PC-9 (cell line): Measurements from ENCODE around the gene CTU2.

Source experiments
- EZH2 ChIP-seq: fragments of 200-600 bp; sonication (generic); IDR thresholded peaks from 2 replicates; pipeline ENCODE4 v1.8.0; 2017; ENCODE audit warnings: antibody characterized with exemption, low read depth
- TF ChIP-seq, protein P1 (sequence below): fragments of 200-600 bp; sonication (generic); conservative IDR thresholded peaks from 2 replicates; pipeline ENCODE4 v1.6.1; 2017; ENCODE audit warnings: mixed run types, antibody characterized with exemption, mild to moderate bottlenecking, moderate library complexity

GRCh38 chr16:88710556-88710955 lies 4.3 kb downstream of the CTU2 start:
- TF ChIP-seq, protein P1, sequence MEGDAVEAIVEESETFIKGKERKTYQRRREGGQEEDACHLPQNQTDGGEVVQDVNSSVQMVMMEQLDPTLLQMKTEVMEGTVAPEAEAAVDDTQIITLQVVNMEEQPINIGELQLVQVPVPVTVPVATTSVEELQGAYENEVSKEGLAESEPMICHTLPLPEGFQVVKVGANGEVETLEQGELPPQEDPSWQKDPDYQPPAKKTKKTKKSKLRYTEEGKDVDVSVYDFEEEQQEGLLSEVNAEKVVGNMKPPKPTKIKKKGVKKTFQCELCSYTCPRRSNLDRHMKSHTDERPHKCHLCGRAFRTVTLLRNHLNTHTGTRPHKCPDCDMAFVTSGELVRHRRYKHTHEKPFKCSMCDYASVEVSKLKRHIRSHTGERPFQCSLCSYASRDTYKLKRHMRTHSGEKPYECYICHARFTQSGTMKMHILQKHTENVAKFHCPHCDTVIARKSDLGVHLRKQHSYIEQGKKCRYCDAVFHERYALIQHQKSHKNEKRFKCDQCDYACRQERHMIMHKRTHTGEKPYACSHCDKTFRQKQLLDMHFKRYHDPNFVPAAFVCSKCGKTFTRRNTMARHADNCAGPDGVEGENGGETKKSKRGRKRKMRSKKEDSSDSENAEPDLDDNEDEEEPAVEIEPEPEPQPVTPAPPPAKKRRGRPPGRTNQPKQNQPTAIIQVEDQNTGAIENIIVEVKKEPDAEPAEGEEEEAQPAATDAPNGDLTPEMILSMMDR, result no peak
- no peak for TF ChIP-seq EZH2
